ENCODE measurements around the gene LRRC49. TPM values are rescaled to one million over a fixed set of nuclear protein-coding genes. Genes with fewer than 3 reads are reported as not detected.

The LRRC49 gene
- total RNA-seq, 2 experiments from 2014 or later, result 0.14 to 0.62 TPM

- no peak for ATAC-seq
- Mint-ChIP-seq H3K36me3 (ENCODE audit: low read depth) (no peaks in the 10 kb centered on the region), H3K27ac (no peak overlapping the region), H3K27me3 (peaks cover 8% of the 10 kb centered on the region), H3K9me3 (ENCODE audit: low read depth) (no peaks in the 10 kb centered on the region), H3K4me1 (no peaks in the 10 kb centered on the region), H3K4me3 (no peak overlapping the region)
- ChIA-PET CTCF (interaction anchor here (0.8 to 1.6 kb wide), 3 partner anchors 14 to 115 kb away, joined by 3 read pairs; no protein-coding TSS in a partner anchor), POLR2A (no interaction called here)
- intact Hi-C loops (cut with DNase I, micrococcal nuclease), result no loop called here
- no peak for DNase-seq
These were observed 156.5 kb downstream of the LRRC49 start for GRCh38 chr15:71048913-71049675.

- Mint-ChIP-seq H3K4me1 (no peaks in the 10 kb centered on the region), H3K9me3 (ENCODE audit: low read depth) (no peaks in the 10 kb centered on the region), H3K4me3 (no peak overlapping the region), H3K36me3 (ENCODE audit: low read depth) (no peaks in the 10 kb centered on the region), H3K27me3 (peaks cover 8% of the 10 kb centered on the region), H3K27ac (no peak overlapping the region)
- no peak for DNase-seq
- ATAC-seq, result no peak
- intact Hi-C loops (cut with DNase I, micrococcal nuclease), result no loop called here
- ChIA-PET CTCF (interaction anchor here (0.8 to 1.6 kb wide), 4 partner anchors 13 to 603 kb away, joined by 3 read pairs; no protein-coding TSS in a partner anchor), POLR2A (no interaction called here)
These were observed 157.2 kb downstream of the LRRC49 start for GRCh38 chr15:71049706-71050422.

DNA sequence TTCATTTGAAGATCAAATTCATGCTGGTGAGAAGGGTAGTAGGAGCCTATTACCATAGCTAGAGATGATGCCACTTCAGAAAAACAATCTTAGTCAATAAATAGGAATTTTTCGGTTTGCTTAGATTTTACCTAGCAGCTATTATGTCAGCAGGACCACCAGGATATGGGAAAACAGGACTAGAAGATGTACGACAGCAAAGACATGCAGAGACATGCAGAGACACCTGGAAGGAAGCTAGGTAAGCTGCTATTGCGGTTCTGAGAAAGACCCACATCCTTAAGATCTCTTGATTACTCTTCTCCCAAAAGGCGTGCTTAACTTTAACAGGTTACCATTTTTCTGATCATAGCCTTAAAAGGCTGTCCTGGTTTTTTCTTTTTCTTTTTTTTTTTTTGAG is 157.8 kb downstream of the LRRC49 start:
- no peaks in the 10 kb centered on the region for H3K36me3 Mint-ChIP-seq (ENCODE audit: low read depth)
- DNase-seq (no peak), ATAC-seq (no peak)
- H3K4me3 Mint-ChIP-seq, result no peak overlapping the region
- CTCF ChIA-PET, result interaction anchor here (0.8 to 1.6 kb wide), 3 partner anchors 14 to 602 kb away, joined by 3 to 4 read pairs (median 3); no protein-coding TSS in a partner anchor
- no peaks in the 10 kb centered on the region for H3K9me3 Mint-ChIP-seq (ENCODE audit: low read depth)
- H3K27me3 Mint-ChIP-seq, result peaks cover 11% of the 10 kb centered on the region
- POLR2A ChIA-PET, result no interaction called here
- intact Hi-C loops (cut with DNase I, micrococcal nuclease), result no loop called here
- no peaks in the 10 kb centered on the region for H3K4me1 Mint-ChIP-seq
- no peak overlapping the region for H3K27ac Mint-ChIP-seq

DNA sequence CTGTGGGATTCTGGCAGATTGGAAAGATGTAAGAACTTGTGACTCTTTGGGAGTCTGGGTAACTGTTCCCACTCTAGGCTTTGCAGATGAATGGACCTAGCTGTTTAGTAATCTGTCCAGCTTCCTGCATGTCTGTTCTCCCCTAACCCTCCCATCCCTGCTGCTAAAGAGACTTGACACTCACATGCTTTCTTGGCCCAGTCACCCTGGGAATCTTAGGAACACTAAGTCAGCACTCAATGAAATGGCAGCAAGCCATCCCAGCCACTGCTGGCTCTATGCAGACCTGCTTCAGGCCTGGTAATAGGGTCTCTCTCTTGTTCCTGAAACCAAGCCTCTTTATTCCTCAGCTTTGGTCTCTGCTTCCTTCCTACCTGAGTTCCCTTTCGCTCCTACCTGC is 158.9 kb downstream of the LRRC49 start:
- Mint-ChIP-seq H3K27ac (no peak overlapping the region), H3K36me3 (ENCODE audit: low read depth) (no peaks in the 10 kb centered on the region), H3K4me3 (no peak overlapping the region), H3K9me3 (ENCODE audit: low read depth) (no peaks in the 10 kb centered on the region), H3K27me3 (peaks cover 14% of the 10 kb centered on the region), H3K4me1 (no peaks in the 10 kb centered on the region)
- POLR2A ChIA-PET, result no interaction called here
- CTCF ChIA-PET, result interaction anchor here (1.1 kb wide), 1 partner anchor 93 kb away, joined by 4 read pairs; no protein-coding TSS in a partner anchor
- ATAC-seq, result no peak
- intact Hi-C loops (cut with DNase I, micrococcal nuclease), result no loop called here
- no peak for DNase-seq

- POLR2A ChIA-PET, result no interaction called here
- H3K4me3 Mint-ChIP-seq, result no peak overlapping the region
- H3K27ac Mint-ChIP-seq, result no peak overlapping the region
- intact Hi-C loops (cut with DNase I, micrococcal nuclease), result no loop called here
- H3K27me3 Mint-ChIP-seq, result peaks cover 13% of the 10 kb centered on the region
- DNase-seq, result no peak
- ATAC-seq, result no peak
- CTCF ChIA-PET, result no interaction called here
- H3K36me3 Mint-ChIP-seq (ENCODE audit: low read depth), result no peaks in the 10 kb centered on the region
- H3K4me1 Mint-ChIP-seq, result no peaks in the 10 kb centered on the region
- no peaks in the 10 kb centered on the region for H3K9me3 Mint-ChIP-seq (ENCODE audit: low read depth)
These were observed 159.7 kb downstream of the LRRC49 start for GRCh38 chr15:71052356-71052755.

DNA sequence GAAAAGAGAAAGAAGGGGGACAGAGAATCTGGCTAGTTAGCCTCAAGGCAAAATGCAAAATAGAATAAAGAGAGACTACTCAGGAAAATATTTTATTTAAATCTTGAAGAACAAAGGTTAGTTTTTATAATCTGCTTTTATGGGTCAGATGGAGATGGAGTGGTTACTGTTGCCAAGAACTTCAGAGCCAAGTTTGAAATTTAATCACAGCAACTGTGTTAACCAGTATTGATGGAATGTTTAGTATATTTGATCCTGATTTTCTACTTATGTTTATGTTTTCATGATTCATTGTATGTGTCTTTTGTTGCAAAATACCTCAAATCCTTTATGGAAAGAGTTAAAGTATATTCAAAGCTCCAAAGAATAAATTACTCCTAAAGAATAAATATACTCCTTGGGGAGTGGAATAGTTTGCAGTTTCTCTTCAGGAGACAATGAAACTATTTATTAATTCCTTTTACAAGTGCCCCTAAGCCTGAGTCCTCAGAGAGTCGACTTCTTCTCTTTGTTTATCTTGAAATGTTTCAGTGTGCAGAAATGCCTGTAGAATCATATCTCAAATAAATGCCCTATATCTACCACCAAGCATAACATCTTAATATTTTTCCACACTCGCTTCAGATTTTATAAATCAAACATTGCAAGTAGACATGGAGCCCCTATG is 161.8 kb downstream of the LRRC49 start:
- ChIA-PET CTCF (no interaction called here), POLR2A (no interaction called here)
- peaks cover 18% of the 10 kb centered on the region for H3K27me3 Mint-ChIP-seq
- ATAC-seq (no peak), DNase-seq (no peak)
- H3K27ac Mint-ChIP-seq, result no peak overlapping the region
- no peaks in the 10 kb centered on the region for H3K9me3 Mint-ChIP-seq (ENCODE audit: low read depth)
- intact Hi-C loops (cut with DNase I, micrococcal nuclease), result no loop called here
- H3K4me1 Mint-ChIP-seq, result no peaks in the 10 kb centered on the region
- no peak overlapping the region for H3K4me3 Mint-ChIP-seq
- H3K36me3 Mint-ChIP-seq (ENCODE audit: low read depth), result no peaks in the 10 kb centered on the region

DNA sequence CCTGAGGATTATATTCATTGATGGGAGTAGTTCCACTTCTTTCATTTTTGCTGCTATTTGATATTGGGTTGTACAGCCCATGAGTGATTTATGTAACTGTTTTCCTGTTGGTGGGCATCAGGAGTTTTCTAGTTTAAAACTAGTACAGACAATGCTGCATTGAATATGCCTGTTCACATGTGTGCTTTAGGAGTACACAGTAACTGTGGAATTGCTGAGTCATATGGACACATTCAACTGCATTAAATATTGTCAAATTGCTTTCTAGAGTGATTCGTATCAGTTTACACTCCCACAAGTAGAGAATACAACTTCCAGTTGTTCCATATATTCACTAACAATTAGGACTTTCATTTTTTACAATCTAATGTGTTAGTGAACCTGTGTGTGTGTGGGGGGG is 162.8 kb downstream of the LRRC49 start:
- Mint-ChIP-seq H3K9me3 (ENCODE audit: low read depth) (no peaks in the 10 kb centered on the region), H3K4me3 (no peak overlapping the region), H3K27me3 (peaks cover 19% of the 10 kb centered on the region), H3K36me3 (ENCODE audit: low read depth) (no peaks in the 10 kb centered on the region), H3K27ac (no peak overlapping the region), H3K4me1 (no peaks in the 10 kb centered on the region)
- ChIA-PET CTCF (no interaction called here), POLR2A (no interaction called here)
- no peak for ATAC-seq
- intact Hi-C loops (cut with DNase I, micrococcal nuclease), result no loop called here
- no peak for DNase-seq

DNA sequence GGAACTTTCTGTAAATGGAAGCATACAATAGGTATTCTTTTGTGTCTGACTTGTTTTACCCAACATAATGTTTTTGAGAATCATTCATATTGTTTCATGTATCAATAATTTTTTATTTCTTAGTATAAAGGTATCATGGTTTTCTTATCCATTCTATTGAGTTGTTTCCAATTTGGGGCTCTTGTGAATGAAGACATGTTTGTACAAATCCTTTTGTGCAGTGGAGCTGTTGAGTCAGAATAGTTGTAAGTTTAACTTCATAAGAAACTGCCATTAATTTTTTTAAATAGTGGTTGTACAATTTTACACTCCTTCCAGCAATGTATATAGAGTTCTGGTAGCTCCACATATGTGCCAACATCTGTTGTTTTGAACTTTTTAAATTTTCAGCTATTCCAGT is 163.5 kb downstream of the LRRC49 start:
- Mint-ChIP-seq H3K4me1 (no peaks in the 10 kb centered on the region), H3K27ac (no peak overlapping the region), H3K4me3 (no peak overlapping the region), H3K27me3 (peaks cover 19% of the 10 kb centered on the region), H3K9me3 (ENCODE audit: low read depth) (no peaks in the 10 kb centered on the region), H3K36me3 (ENCODE audit: low read depth) (no peaks in the 10 kb centered on the region)
- DNase-seq (no peak), ATAC-seq (no peak)
- ChIA-PET POLR2A (no interaction called here), CTCF (no interaction called here)
- intact Hi-C loops (cut with DNase I, micrococcal nuclease), result no loop called here

- ChIA-PET POLR2A (no interaction called here), CTCF (no interaction called here)
- Mint-ChIP-seq H3K4me3 (no peak overlapping the region), H3K27me3 (peaks cover 22% of the 10 kb centered on the region), H3K4me1 (no peaks in the 10 kb centered on the region), H3K27ac (no peak overlapping the region), H3K36me3 (ENCODE audit: low read depth) (no peaks in the 10 kb centered on the region), H3K9me3 (ENCODE audit: low read depth) (no peaks in the 10 kb centered on the region)
- ATAC-seq (no peak), DNase-seq (no peak)
- intact Hi-C loops (cut with DNase I, micrococcal nuclease), result no loop called here
These were observed 164.5 kb downstream of the LRRC49 start for GRCh38 chr15:71057143-71057542.

DNA sequence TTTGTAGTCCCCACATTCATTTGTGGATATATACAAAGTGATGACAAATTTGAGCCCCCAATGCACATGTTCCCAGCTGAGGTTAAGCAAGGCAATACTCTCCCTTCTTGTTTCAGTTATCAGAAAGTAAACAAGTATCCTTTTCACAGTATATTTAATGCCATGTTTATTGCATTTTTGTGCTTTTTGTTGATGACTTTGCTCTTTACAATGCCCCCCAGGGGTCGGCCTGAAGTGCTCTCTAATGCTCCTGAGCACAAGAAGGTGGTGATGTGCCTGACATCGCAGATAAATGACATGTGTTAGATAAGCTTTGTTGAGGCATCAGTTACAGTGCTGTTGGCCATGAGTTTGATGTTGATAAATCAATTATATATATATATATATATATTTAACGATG is 165.0 kb downstream of the LRRC49 start:
- POLR2A ChIA-PET, result no interaction called here
- intact Hi-C loops (cut with DNase I, micrococcal nuclease), result no loop called here
- Mint-ChIP-seq H3K4me1 (no peaks in the 10 kb centered on the region), H3K27ac (no peak overlapping the region), H3K9me3 (ENCODE audit: low read depth) (no peaks in the 10 kb centered on the region), H3K27me3 (peaks cover 23% of the 10 kb centered on the region), H3K4me3 (no peak overlapping the region), H3K36me3 (ENCODE audit: low read depth) (no peaks in the 10 kb centered on the region)
- CTCF ChIA-PET, result no interaction called here
- DNase-seq (no peak), ATAC-seq (no peak)

DNA sequence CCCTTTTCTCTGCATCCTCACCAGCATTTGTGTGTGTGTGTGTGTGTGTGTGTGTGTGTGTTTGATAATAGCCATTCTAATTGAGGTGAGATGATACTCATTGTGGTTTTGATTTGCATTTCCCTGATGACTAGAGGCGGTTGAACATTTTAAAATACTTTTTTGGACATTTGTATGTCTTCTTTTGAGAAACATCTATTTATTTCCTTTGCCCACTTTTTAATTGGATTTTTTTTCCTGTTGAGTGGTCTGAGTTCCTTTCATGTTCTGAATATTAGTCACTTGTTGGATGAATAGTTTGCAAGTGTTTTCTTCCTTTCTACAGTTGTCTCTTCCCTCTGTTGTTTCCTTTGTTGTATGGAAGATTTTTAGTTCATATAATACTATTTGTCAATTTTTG is 168.4 kb downstream of the LRRC49 start:
- peaks cover 19% of the 10 kb centered on the region for H3K27me3 Mint-ChIP-seq
- intact Hi-C loops (cut with DNase I, micrococcal nuclease), result no loop called here
- H3K27ac Mint-ChIP-seq, result no peak overlapping the region
- ChIA-PET CTCF (interaction anchor here (0.8 kb wide), 1 partner anchor 50 kb away, joined by 3 read pairs; no protein-coding TSS in a partner anchor), POLR2A (no interaction called here)
- ATAC-seq, result no peak
- DNase-seq, result no peak
- no peaks in the 10 kb centered on the region for H3K9me3 Mint-ChIP-seq (ENCODE audit: low read depth)
- H3K4me3 Mint-ChIP-seq, result no peak overlapping the region
- H3K4me1 Mint-ChIP-seq, result no peaks in the 10 kb centered on the region
- H3K36me3 Mint-ChIP-seq (ENCODE audit: low read depth), result no peaks in the 10 kb centered on the region

DNA sequence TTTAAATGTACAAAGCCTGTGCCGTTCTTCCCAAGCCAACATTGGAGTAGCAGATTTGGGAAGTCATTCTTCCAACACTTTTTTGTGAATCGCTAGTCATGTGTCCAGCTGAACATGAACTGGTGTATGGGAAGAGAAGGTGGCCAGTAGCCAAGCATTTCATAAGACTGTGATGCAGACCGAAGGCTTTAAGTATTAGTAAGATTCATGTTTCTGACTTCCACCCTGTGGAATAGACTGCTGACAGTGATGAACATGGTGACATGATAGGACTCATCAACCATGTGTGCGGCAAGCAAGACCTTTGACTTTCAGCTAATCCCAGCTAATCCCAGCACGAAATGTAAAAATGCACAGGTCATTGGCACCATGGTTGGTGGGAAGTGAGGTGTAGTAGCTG is 174.4 kb downstream of the LRRC49 start:
- Mint-ChIP-seq H3K9me3 (ENCODE audit: low read depth) (no peaks in the 10 kb centered on the region), H3K36me3 (ENCODE audit: low read depth) (no peaks in the 10 kb centered on the region), H3K27ac (no peak overlapping the region), H3K4me1 (no peaks in the 10 kb centered on the region), H3K27me3 (peaks cover 21% of the 10 kb centered on the region), H3K4me3 (no peak overlapping the region)
- intact Hi-C loops (cut with DNase I, micrococcal nuclease), result no loop called here
- no peak for ATAC-seq
- DNase-seq, result no peak
- POLR2A ChIA-PET, result no interaction called here
- CTCF ChIA-PET, result no interaction called here

Measured in activated CD4-positive, alpha-beta T cell treated with anti-CD3 and anti-CD28 coated beads for 36 hours (primary cell).